HG02623 (cell line): ENCODE data around the gene BTBD2.

Experiments
- ATAC-seq: cut with Tn5 transposase; IDR thresholded peaks from one replicate; pipeline ENCODE4 v1.9.1; 2021; ENCODE audit warnings: moderate library complexity; ENCODE audit not compliant: unreplicated experiment

The BTBD2 gene

DNA sequence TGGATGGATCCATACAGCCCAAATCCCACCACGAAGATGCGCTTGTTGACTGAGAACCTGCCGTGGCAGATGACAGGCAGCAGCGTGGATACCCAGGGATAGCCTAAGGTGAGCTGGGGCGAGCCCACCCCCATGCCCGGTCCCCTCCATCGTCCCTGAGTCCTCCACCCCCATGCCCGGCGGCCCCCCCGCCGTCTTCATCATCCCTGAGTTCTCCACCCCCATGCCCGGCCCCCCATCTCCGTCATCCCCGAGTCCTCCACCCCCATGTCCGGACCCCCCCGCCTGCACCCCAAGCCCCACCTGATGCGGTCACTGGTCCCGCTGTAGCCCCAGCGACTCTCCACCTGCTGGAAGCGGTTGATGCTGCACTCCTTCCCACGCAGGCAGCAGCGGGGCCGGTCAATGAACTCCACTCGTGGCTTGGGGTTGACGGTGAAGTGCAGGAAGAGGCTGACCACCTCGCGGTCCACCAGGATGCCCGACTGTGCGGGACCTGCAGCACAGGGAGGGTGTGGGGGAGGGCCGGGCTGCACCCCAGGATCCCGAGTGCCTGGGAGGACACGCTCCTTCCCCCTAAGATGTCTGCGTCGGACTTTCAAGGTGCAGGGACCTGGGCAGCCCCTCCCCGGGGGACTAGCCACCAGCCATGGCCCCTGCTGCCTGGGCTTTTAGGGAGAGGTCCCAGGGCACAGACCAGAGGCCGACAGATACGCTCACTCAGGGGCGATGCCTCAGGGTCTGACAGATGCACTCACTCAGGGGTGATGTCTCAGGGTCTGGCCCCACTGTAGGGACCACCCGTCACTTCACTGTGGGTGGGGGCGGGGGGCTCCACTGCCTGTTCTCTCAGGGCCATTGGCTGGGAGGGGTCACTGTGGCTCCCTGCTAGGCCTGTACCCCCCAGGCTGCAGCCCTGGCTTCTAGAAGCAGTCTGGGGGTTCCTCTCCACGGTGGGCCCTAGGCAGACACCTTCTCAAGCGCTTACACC, 28.0 kb downstream of the BTBD2 start:
- no peak for ATAC-seq

DNA sequence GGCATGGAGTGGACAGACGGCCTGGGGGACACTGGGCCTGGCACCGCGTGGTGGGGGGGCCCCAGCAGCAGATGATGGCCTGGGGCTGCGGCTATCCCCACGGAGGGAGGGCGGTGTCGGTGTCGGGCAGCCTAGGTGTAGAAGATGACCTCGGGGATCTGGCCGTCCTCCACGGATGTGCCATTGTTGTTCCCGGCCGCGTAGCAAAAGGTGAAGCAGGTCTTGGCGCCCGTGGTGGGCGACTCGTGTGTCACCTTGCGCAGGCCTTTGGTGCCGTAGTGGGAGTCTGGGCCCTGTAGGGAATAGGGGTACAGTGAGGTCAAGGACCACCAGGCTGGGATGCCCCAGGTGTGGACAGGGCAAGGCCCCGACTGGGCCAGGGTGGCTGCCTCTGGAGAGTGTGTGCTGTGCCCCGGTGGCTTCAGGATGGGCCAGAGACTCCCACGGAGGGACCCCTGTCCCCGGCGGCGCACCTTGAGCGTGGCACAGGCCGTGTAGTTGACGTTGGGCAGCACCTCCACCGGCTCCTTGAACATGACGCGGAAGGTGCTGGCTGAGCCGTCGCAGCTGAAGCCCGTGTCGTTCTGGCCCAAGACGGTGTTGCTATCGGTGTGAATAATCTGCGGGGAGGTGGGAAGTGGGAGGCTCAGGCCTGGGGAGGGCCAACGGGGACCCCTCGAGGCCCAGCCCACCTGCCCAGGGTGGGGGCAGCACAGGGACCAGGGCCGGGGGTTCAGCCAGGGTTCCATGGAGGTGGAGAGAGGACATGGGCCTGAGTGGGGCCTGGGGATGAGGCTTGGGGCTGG, 29.0 kb downstream of the BTBD2 start:
- ATAC-seq = no peak

DNA sequence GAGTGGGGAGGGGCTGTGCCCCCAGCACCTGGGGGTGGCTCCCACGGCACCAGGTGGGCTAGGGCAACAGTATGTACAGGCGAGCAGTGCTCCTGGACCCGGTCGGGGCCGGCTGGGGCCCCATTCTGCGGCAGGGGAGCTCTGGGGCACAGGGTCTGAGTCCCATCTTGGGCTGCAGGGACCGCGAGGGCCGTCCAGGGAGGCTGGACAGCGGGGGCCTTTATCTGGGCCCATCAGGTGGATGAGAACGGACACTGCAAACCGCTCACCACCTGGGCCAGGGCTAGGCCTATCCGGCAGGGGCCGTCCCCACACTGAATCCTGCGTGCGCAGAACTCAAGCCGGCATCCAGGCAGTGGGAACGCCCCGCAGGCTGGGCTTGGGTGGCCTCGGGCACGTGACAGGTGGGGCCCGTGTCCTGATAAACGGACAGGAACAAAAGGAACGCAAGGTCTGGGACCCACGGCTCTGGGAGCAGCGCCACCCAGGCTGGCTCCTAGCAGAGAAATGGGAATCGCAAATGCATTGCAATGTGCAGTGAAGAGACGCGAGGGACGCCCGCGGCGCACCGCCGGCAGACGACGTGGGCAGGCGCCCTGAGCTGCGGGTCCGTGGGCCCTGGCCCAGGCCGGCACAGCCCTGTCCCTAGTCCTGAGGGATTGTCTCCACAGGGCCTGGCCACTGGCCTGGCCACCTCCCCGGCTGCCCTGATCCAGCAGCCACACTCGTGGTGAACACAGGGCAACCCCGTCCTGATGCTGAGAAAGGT, 29.7 kb downstream of the BTBD2 start:
- ATAC-seq = no peak

DNA sequence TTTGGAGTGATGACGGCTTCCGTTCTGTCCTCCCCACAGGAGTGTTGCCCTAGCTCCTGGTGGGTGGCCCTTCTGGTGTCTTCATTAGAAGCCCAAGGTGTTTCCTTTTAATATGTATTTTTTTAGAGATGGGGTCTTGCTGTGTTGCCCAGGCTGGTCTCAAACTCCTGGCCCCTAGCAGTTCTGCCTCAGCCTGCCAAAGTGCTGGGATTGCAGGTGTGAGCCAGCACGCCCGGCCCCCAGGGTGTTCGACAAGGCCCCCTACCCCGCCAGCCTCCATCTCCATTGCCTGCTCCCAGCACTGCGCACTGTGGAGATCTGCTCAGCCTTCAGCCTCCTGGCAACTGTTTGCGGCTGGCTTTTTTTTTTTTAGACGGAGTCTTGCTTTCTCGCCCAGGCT, 31.2 kb downstream of the BTBD2 start:
- no peak for ATAC-seq

DNA sequence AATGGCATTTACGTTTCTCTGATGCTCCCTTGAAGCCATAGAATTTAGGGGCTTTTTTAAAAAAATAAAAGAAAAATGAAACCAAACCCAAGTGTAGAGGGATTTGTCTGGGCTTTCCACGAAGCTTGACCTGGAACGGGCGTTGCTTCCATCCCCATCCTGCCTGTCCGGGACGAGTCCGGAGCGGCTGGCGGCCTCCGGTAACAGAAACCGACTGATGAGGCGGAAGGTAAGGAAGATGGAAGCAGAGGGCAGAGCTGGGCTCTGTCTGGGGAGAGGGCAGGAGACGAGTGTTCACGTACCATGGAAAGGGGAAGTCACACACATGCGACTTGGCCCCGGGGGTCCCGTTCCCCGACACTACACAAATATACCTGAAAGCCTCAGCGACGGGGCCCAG, 34.3 kb downstream of the BTBD2 start:
- no peak for ATAC-seq

DNA sequence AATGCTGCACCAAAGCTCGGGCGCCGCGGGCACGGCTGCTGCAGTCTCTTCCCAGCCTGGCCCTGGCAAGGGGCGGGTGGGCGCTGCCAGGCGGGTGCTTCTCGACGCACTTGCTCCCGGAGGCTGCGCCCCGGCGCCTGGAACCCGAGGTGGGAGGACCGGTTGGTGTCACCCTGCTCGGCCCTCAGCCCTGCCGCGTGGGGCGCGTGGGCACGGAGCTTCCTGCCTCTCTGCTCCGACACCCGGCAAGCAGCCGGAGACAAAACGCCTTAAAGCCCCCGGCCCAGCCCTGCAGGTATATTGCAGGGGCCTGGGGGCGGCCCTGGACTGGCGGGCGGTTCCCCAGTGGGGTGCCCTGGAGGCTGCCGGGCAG, 34.7 kb downstream of the BTBD2 start:
- ATAC-seq = no peak

DNA sequence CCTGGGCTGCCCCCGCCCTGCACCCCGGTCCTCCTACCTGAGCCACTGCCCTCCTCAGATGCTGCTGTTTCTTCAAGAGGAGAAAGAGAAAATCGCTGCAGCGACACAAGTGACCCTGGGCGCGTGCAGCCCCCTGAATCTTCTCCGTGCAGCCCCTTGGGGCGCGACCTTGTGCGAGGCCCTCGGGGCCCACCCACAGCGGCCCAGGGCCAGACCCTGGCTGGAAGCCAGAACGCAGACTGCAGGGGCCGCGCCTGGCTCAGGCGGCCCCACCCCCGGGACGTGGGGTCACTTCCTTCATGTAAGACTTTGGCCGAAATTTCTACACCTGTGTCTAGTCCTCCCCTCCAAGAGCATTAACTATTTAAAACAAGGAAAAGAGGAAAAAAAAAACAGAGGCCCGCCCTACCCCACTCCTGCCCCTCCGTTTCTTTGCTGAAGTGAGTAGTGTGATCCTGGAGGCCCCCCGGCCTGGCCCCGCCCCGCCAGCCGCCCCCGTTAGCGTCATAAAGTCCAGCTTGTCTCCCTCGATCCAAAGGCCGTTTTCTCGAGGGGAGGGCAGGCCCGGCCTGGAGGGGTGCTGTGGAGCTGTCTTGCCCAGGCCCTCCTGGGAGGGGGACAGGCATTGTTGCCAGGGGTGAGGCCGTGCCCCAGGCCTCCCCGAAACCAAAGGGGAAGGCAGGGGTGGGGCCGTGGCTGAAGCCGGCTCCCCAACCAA, 35.3 kb downstream of the BTBD2 start:
- no peak for ATAC-seq

DNA sequence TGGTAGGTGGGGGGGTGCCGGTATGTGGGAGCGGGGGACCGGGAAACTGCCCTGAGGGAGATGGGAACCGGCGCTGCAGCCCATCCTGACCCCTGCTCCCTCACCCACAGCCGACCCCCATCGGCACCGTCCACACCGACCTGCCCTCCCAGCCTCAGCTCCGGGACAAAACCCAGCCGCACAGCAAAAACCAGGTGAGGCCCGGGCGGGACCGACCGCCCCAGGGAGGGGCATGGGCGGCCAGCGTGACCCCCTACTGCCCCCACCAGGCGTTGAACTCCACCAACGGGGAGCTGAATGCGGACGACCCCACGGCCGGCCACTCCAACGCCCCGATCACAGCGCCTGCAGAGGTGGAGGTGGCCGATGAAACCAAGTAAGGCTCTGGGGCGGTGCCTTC, 35.9 kb downstream of the BTBD2 start:
- ATAC-seq = no peak

DNA sequence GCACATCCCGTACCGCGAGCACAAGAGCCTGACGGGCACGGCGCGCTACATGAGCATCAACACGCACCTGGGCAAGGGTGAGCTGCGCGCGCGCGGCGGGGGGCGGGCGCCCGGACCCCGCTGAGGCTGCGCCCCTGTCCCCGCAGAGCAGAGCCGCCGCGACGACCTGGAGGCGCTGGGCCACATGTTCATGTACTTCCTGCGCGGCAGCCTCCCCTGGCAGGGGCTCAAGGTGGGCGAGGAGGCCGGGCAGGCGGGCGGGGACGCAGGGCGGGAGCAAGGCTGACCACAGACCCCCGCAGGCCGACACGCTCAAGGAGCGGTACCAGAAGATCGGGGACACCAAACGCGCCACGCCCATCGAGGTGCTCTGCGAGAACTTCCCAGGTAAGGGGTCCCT, 36.5 kb downstream of the BTBD2 start:
- ATAC-seq = no peak

DNA sequence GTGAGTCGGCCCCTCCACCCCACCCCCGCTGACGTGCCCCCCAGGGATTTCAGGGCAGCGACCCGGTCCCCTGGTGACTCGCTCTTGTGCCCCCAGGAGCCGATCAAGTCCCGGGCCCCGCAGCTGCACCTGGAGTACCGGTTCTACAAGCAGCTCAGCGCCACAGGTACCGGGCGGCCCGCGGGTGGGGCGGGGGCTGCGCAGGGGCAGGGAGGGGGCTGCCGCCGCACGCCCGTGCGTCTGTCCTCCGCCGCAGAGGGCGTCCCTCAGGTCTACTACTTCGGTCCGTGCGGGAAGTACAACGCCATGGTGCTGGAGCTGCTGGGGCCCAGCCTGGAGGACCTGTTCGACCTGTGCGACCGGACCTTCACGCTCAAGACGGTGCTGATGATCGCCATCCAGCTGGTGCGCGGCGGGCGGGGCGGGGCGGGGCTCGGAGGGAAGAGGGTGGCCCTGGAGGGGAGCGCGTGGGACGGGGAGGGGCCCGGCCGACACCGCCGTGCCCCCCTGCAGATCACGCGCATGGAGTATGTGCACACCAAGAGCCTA, 37.1 kb downstream of the BTBD2 start:
- ATAC-seq = no peak

DNA sequence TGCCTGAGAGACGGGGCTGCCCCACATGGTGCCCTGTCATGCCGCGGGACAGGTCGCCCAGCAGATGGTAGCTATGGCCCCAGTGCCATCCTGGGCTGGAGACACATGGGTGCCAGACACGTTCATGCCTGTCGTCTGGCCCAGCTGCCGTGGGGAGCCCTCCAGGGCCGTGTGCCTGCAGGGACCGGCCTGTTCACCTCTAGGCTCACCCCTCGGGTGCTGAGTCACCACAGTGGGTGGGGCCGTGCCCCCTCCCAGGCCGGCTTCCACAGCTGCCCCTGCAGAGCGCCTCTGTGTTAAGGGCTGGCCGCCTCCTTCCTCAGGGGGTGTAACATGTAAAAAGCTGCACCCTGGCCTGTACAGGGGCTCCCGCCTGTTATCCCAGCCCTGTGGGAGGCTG, 38.4 kb downstream of the BTBD2 start:
- ATAC-seq = no peak

DNA sequence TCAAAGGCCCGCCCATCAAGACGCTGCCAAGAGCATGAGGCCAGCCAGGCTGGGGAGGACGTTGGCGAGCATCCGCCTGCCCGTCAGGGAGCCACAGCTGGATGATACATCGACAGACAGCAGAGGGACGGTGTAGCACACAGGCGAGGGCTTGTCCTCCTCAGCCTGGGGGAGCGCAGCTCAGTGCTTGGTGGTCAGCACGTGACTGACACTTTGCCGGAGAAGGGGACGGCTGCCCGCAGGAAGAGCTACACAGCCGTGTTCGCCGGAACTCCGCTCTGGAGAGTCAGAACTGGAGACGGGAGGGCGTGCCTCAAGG, 40.4 kb downstream of the BTBD2 start:
- ATAC-seq = no peak

DNA sequence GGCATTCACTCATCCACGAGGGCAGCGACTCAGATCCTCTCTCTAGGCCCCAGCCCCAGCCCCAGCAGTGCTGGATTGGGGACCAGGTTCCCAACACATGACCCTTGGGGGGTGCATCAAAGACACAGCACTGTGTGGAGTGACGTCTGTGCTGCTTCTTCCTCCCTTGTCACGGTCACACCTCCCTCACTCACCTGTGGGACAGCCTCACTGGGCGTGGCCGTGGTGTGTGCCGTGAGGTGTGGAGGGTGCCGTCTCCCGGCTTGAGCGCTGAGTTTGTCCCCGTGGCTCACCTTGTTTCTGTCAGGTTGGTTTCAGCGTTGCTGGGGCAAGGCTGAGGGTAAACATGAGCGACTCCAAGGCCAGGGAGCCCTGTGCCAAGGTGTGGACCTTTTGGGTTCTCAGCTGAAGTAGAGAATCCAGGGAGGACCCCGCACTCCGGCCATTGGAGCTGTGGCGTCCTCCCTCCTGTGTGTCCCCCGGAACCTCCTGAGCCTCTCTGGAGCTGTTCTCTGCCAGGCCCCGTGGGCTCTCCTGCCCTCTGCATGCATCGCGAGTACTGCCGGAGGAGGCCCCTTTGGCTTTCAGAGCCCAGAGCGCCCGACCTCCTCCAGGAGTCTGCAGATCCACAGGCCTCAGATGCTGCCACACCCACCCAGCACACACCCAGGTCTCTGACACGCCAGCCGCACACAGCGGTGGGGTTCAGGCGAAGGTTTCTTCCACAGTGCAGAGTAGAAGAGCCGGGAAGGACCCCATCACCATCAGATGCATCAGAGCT, 40.9 kb downstream of the BTBD2 start:
- ATAC-seq = no peak

DNA sequence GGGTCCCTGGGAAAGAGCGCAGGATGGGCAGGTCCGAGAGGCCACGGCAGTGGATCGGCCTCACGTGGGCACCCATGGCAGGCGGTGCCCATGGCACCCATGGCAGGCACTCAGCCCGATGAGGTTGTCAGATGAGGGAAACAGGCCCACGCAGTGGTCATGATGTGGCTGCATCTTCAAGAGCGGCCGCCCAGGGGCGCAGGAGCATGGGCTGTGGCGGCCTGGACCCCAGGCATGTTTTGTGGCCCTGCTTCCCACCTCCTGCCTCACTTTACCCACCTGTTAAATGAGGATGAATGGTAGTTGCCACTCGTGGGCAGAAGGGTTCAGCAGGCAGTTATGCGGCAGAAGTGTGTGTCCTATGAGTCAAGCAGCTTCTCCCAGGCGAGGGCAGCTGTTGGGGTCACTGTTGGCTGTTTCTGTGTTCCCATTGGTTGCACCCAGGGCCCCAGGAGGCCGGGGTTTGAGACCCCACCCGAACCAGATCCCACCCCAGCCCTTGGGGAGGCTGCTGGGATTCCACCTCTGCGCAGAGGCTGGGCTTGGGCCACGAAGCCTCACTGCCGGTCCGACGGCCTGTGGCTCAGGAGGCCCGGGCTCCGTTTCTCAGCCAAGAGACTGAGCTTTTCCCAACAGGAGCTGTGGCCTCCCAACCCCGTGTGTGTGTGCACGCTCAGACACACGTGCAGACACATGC, 44.6 kb downstream of the BTBD2 start:
- no peak for ATAC-seq

DNA sequence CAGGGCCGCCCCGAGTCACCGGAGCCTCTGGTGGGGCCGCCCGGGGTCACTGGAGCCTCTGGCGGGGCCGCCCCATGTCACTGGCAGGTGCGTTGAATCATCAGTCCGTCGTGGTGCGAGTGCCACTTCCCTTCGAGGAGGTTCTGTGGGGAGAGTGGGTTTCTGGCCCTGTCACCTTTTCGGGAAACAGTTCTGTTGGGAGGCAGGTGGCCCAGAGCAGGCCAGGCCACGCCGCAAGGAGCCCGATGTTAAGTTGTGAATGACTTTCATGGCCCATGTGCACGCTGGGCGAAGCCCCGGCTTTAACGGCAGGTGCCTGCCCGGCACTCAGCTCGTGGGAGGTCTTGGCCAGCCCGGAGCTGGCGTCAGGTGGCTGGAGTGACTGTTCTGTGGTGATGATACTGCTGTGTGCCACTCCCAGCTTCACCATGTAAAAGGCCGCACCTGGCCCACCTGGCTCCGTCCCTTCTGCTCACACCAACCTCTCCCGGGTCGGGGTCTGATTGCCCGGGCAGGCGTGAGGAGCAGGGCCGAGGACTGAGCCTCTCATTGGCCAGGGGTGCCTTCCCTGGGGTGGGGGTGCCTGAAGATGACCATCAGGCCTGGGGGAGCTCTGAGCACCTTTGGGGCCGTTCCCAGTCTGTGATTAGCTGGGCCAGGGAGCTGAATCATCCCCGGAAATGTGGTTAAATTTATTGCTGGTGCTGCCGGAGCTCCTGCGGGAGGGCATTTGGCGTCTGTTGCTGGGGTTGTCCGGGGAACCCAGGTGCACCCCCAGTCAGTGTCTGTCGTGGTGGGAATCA, 45.3 kb downstream of the BTBD2 start:
- ATAC-seq = no peak

DNA sequence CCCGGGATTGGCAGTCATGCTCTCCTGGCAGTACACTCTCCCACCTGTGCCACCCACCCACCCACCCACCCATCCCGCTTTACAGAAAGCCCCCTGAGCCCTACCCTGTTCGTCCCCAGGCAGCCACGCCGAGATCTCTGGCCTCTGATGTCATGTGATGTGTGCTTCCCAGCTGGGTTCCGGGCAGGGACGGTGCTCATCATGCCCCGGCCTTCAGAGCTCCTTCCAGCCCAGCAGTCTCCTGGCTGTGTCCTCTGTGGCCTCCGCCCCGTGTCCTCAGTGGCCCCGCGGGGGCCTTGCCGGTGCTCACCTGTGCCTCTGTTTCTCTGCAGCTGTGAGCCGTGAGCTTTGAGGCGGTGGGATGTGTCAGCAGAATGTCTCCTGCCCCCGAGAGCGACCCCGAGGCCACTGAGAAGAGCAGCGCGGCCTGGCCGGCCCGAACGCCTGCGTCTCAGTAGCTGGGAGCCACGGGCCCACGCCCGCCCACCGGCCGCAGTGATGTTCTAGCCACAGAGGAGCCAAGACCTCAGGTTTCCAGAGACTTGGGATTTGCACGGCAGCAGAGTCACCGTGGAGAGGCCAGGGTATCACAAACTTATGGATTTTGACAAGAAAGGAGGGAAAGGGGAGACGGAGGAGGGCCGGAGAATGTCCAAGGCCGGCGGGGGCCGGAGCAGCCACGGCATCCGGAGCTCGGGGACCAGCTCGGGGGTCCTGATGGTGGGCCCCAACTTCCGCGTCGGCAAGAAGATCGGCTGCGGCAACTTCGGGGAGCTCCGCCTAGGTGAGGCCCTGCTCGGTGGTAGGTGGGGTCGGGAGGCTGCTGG, 46.1 kb downstream of the BTBD2 start:
- no peak for ATAC-seq
